WTC11 (cell line): ENCODE data around the gene MED13. TPM values are rescaled to one million over a fixed set of nuclear protein-coding genes. Genes with fewer than 3 reads are reported as not detected.

Experiments
- ATF2 ChIP-seq: sonication (generic); formaldehyde crosslinking; IDR thresholded peaks from 2 replicates; pipeline ENCODE4 v1.8.1; 2022; ENCODE audit warnings: low read depth, missing genetic modification reagents, borderline replicate concordance
- ATF3 ChIP-seq: sonication (generic); formaldehyde crosslinking; conservative IDR thresholded peaks from 2 replicates; pipeline ENCODE4 v1.8.1; 2022; ENCODE audit warnings: mild to moderate bottlenecking, missing genetic modification reagents
- CREB1 ChIP-seq: sonication (generic); formaldehyde crosslinking; IDR thresholded peaks from 2 replicates; pipeline ENCODE4 v1.8.0; 2023; ENCODE audit warnings: mild to moderate bottlenecking, missing genetic modification reagents
- CREM ChIP-seq: sonication (generic); formaldehyde crosslinking; IDR thresholded peaks from 2 replicates; pipeline ENCODE4 v1.8.1; 2022; ENCODE audit warnings: mild to moderate bottlenecking, missing genetic modification reagents, moderate library complexity
- CTCF ChIP-seq: fragments of 200-600 bp; IDR thresholded peaks from 2 replicates; pipeline ENCODE4 v1.8.0; 2022; ENCODE audit warnings: antibody characterized with exemption
- E2F4 ChIP-seq: sonication (generic); formaldehyde crosslinking; IDR thresholded peaks from 2 replicates; pipeline ENCODE4 v1.8.1; 2022; ENCODE audit warnings: low read depth, mild to moderate bottlenecking, moderate library complexity, missing genetic modification reagents, borderline replicate concordance
- E2F5 ChIP-seq: sonication (generic); formaldehyde crosslinking; IDR thresholded peaks from 2 replicates; pipeline ENCODE4 v1.8.1; 2022; ENCODE audit warnings: mild to moderate bottlenecking, moderate library complexity, missing genetic modification reagents
- EMX1 ChIP-seq: fragments of 250-450 bp; sonication (Bioruptor Pico); IDR thresholded peaks from 2 replicates; pipeline ENCODE4 v1.8.0; 2021; ENCODE audit warnings: mild to moderate bottlenecking
- FOXP4 ChIP-seq: sonication (generic); formaldehyde crosslinking; IDR thresholded peaks from 2 replicates; pipeline ENCODE4 v1.8.0; 2022; ENCODE audit warnings: mild to moderate bottlenecking, missing genetic modification reagents
- IRF2 ChIP-seq: sonication (generic); formaldehyde crosslinking; IDR thresholded peaks from 2 replicates; pipeline ENCODE4 v1.8.0; 2022; ENCODE audit warnings: low read depth, missing genetic modification reagents, borderline replicate concordance
- JUN ChIP-seq: sonication (generic); formaldehyde crosslinking; IDR thresholded peaks from 2 replicates; pipeline ENCODE4 v1.8.0; 2023; ENCODE audit warnings: mild to moderate bottlenecking, missing genetic modification reagents
- MAX ChIP-seq: sonication (generic); formaldehyde crosslinking; IDR thresholded peaks from 2 replicates; pipeline ENCODE4 v1.8.0; 2022; ENCODE audit warnings: mild to moderate bottlenecking, missing genetic modification reagents
- MLX ChIP-seq: sonication (generic); formaldehyde crosslinking; IDR thresholded peaks from 2 replicates; pipeline ENCODE4 v1.8.1; 2023; ENCODE audit warnings: mild to moderate bottlenecking, missing genetic modification reagents, moderate library complexity
- PREB ChIP-seq: sonication (generic); formaldehyde crosslinking; IDR thresholded peaks from 2 replicates; pipeline ENCODE4 v1.8.1; 2022; ENCODE audit warnings: mild to moderate bottlenecking, missing genetic modification reagents, moderate library complexity, borderline replicate concordance
- TP53 ChIP-seq: sonication (generic); formaldehyde crosslinking; IDR thresholded peaks from 2 replicates; pipeline ENCODE4 v1.8.1; 2023; ENCODE audit warnings: mild to moderate bottlenecking, missing genetic modification reagents
- ZBTB43 ChIP-seq: sonication (generic); formaldehyde crosslinking; IDR thresholded peaks from 2 replicates; pipeline ENCODE4 v1.8.1; 2023; ENCODE audit warnings: mild to moderate bottlenecking, missing genetic modification reagents
- ZNF396 ChIP-seq: fragments of 250-450 bp; sonication (Bioruptor Pico); IDR thresholded peaks from 2 replicates; pipeline ENCODE4 v1.8.0; 2021; ENCODE audit warnings: mild to moderate bottlenecking, moderate library complexity, borderline replicate concordance
- ZNF532 ChIP-seq: fragments of 250-450 bp; sonication (Bioruptor Pico); IDR thresholded peaks from 2 replicates; pipeline ENCODE4 v1.9.0; 2021; ENCODE audit warnings: mild to moderate bottlenecking, borderline replicate concordance
- total RNA-seq: library from RNA; stranded (reverse); gene quantifications from 3 replicates; pipeline ENCODE4 v1.2.3, GENCODE V29; 2021

Gene MED13
- total RNA-seq, 1 experiment from 2014 or later: 39.7 TPM

- no peak for TF ChIP-seq ATF3 (CRISPR knock-in tag)
- TF ChIP-seq ATF2 (CRISPR knock-in tag): no peak
- no peak for TF ChIP-seq ZNF396 (CRISPR knock-in tag)
- TF ChIP-seq EMX1 (CRISPR knock-in tag): no peak
- TF ChIP-seq CTCF: no peak
- TF ChIP-seq E2F5 (CRISPR knock-in tag): 0 out of 2 replicates have a peak, but pooled peaks have one; percentile 16
- TF ChIP-seq TP53 (CRISPR knock-in tag): no peak
- 0 out of 2 replicates have a peak, but pooled peaks have one; percentile 61 for TF ChIP-seq ZBTB43
- TF ChIP-seq E2F4: no peak
- no peak for TF ChIP-seq ZNF532 (CRISPR knock-in tag)
- 0 out of 2 replicates have a peak, but pooled peaks have one; percentile 46 for TF ChIP-seq MAX
- TF ChIP-seq PREB (CRISPR knock-in tag): 0 out of 2 replicates have a peak, but pooled peaks have one; percentile 77
- no peak for TF ChIP-seq FOXP4
- no peak for TF ChIP-seq JUN (CRISPR knock-in tag)
- no peak for TF ChIP-seq MLX
- TF ChIP-seq CREM: no peak
- TF ChIP-seq IRF2 (CRISPR knock-in tag): no peak
- TF ChIP-seq CREB1: no peak
These were observed 137.6 kb downstream of the MED13 start, which contains the start of gene INTS2 (continued) for GRCh38 chr17:61927208-61928100.
